ENCODE data around the gene KCNIP3.
"Not testable (repeated sequence)": the region's sequence is repeated elsewhere in the genome, so short reads cannot be mapped to it uniquely, and the experiment has no call there.

Gene KCNIP3

DNA sequence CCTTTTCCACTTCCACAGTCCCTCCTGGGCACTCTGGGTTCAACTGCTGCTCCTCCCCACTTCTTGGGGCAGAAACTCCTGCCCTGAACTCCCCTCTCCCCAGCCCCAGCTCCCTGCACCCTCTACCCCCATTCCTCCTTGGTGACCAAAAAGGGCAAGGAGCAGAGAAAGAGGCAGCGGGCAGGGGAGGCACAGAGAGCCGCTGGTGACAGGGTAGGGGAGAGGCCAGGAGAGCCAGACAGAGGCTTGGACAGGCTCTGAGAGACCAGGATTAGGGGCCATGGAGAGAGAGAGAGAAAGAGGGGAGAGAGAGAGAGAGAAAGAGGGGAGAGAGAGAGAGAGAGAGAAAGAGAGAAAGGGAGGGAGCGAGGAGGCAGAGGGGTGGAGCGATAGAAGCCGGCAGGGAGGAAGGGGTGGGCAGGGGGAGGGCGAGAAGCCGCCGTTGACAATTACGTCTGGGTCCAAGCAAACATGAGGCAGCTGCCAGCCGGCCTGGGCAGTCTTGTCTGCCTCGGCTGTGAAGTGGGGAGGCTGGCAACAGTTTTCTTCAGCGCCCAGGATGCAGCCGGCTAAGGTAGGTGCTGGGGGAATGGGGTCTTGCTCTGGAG, at the start of gene KCNIP3:
Gene KCNIP3 (plus strand): TSS at position 468 of the 608 bp plus-strand sequence. CDS start 92 bp downstream, at position 560.
- DNase-seq: peak; percentile 32

DNA sequence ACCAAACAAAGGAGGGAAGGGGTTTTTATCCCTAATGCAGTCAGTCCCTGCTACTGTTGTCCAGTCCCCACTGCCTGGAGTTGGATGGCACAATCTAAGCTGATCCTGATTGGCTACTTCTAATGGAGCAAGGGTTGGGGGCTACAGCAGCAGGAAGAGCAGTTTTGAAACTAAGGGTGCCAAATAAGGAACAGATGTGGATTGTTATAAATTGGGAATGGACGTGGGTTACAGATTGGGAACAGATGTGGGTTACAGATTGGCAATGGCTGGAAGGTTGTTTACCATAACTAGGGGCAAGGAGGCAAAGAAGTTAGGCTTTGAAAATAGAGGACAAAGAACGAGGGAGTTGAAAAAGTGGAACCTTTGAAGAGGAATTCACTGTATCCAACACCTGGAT, 38.9 kb upstream of the KCNIP3 start:
- no peak for DNase-seq

DNA sequence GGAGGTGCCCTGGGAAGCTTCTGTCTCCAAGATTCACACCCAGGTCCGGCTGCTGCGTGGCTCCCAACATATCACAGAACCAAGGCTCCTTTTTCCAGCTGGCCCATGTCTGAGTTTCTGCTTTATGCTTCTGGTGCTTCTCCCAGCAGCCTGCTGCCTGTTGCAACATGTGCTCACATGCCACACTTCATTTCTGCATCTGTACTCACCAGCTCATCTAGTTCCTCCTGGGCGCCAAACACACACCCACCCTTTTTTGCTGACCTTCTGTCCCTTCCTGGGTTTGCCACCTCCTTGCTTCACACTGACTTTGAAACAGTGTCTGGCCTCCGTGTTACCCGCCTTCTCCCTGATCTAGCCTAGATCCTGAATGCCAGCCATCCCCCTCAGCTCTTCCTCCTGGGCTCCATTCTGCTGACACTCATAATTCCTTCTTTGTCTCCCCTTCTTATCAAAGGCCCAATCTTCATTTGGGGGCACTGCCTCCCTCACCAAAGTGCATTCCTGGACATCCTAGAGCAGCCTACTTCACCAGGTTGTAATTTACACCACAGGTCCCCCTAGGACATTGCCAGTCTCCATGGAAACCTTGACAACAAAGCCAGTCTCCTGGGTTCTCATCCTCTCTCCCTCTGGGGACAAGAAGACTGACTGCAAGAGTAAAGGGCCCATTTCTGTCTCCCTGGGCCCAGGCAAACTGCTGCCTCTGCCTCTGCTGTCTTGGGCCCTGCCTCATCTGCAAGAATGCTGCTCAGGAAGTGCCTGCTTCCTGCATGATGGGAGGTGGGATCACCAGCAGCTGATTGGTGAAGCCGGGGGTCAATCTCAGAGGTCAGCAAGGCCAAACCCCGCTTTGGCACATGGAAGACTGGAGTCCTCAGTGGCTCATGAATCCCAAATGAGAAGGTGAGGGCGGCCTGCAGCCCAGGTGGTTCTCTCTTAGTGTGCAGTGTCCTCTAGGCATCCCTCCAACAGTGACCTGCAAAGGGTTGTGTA, 36.8 kb upstream of the KCNIP3 start:
- DNase-seq: no peak

DNA sequence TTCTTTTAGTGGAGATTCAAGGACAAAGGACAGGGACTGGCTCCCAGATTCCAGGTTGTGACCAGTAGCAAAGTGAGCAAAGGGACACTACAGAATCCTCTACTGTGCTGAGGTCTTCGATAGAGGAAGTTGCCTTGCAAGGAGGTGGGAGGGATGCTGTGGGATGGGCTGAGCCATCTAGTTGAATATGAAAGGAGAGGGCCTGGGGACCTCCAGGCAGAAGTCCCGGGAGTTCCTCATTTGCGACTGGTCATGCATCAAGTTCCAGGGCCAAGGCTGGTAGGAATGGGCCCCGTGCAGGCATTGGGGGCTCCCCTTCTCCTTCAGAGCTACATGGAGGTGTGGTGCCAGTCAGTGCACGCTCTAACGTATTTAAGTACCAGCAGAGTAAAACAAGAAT, 35.5 kb upstream of the KCNIP3 start:
- DNase-seq: no peak

DNA sequence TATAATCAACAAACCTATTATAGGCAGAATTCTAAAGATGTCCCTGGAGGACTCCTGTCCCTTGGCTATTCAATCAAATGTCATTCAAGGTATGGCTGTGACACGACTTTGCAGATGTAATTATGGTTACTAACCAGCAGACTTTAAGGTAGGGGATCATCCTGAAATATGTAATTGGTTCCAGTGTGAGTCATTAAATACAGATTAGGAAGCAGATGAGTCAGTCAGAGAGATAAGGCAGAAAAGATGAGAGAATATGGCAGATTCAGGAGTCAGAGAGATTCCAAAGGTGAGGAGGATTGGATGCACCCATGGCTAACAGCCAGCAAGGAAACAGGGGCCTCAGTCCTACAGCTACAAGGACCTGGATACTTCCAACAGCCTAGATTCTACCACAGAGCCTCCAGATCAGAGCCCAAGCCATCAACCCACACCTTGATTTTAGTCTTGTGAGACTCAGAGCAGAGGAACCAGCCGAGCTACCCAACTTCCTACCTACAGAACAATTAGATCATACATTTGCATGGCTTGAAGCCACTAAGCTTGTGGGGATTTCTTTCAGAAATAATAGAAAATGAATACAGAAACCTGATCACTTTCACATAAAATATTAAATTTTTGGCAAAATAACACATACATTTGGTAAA, 34.1 kb upstream of the KCNIP3 start:
- DNase-seq: no peak

DNA sequence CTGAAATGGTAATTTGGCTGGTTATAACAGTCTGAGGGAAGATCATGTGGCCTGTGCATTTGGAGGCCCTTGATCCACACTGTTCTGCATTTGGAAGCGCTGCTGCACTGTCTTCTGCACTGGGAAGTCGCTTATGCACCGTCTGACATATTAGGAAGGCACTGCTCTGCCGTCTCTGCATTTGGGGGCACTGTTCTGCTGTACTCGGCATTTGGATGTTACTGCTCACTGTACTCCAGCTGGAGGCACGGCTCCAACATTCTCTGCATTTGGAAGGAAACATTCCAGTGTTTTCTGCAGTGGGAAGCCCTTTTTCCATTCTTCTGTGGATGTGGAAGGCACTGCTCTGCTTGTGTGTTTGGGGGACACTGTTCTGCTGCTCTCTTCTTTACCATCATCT, 32.5 kb upstream of the KCNIP3 start:
- no peak for DNase-seq

DNA sequence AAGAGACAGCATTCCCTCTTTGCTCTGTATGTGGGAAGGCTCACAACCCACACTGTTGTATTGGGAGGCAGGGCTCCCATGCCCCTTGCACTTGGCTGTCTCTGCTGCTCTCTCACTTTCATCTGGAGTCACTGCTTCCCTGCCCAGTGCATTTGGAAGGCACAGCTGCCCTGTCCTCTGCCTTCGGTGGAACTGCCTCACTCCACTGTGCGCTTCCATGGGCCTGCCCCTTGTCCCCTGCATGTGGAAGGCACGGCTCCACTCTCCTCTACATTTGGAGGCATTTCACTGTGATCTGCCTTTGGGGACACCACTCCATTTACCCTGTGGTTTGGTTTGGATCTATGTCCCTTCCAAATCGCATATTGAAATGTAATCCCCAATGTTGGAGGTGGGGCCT, 32.0 kb upstream of the KCNIP3 start:
- DNase-seq: no peak

DNA sequence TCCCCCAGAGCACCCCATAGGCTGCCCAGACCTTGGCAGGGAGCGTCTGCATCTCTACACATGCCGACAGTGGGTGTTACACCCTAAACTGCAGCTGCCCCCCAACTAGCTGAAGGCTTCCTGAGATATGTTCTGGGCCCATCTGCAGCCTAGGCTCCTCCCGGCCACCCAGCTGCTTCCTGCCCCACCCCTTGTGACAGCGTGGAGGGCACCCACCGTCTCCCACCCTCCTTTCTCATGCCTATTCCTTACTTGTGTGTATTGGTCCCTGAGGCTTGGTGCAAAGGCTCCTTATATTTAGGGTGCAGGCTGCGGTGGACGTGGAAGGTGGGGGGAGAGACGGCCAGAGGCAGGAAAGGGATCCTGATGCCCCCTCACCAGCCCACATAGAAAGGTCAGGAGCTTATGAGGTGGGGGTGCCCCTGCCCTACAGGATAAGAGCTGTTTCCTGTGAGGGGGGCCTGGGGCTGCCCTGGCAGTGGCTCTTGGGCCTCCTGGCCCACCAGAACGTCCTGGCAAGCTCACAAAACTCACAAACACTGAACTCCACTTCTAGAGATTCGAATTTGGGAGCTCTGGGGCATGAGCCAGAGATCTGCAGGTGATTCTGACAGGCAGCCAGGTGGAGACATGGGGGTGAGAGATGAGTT, 30.2 kb upstream of the KCNIP3 start:
- DNase-seq: no peak

DNA sequence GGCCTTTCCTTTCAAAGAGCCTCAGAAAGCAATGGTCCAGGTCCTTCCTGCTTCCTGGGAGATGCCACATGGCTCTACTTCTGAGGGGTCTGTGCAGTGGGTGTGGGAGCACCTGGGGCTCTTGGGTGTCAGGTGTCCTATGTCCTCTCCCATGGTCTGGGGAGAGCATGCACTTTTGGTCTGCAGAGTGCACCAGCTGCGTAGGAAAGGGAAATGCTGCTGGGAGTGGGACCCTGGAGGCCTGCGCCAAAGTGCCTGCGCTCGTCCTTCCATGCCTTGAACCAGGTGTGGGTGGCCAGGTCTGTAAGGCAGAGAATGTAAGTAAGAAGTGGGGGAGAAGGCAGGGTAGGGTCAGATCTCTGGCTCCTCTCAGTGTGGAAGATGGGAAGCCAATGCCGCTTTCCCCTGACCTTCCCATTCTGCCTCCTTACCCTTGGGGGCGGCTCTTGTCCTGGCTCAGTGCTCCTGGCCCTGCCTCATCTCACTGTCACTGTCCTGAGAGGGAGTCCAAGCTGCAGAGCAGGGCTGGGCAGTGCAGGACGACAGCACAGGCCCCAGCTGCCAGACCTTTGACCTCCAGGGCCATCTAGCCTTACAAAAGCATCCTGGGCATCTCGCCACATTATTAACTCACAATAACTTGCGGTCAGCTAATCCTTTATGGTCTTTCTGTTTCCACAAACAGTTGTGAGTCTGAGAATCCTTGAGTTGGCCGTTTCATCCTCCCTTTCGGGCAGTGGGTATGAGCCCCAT, 29.5 kb upstream of the KCNIP3 start:
- no peak for DNase-seq

DNA sequence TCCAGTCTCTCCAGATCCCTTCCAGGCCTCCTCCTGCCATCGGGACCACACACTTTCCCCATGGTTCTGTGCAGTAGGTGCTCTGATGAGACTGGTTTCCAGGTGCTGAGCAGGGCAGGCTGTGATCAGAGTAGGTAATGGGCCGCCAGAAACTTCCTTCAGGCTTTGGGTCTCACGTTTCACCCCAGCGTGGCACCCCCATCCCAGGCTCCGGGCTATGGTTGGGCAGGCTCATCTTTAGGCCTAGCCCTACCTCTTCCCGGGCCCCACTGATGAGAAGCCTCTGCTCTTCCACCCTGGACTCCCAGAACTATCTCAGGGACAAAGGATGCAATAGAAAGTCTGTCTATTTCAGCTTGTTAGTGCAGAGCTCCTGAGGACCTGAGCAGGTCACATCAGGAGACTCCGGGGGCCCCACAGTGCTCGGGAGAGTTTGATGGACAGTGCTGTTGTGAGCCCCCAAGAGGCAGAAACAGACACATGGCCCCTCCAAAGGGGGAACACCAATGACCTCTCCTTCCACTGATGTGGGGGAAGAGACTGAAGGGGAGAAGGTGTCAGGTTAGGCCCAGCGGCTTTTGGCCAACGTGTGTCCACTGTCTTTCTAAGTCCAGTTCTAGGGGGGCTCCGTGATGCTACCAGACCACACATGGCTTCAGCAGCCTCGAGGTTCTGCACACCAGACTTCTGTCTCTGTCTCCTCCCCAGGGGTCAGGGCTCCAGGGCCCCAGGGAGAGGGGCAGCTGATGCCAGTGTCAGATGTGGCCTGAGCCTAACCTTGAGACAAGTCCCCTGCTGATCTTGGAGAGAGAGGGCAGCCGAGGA, 28.7 kb upstream of the KCNIP3 start:
- no peak for DNase-seq

DNA sequence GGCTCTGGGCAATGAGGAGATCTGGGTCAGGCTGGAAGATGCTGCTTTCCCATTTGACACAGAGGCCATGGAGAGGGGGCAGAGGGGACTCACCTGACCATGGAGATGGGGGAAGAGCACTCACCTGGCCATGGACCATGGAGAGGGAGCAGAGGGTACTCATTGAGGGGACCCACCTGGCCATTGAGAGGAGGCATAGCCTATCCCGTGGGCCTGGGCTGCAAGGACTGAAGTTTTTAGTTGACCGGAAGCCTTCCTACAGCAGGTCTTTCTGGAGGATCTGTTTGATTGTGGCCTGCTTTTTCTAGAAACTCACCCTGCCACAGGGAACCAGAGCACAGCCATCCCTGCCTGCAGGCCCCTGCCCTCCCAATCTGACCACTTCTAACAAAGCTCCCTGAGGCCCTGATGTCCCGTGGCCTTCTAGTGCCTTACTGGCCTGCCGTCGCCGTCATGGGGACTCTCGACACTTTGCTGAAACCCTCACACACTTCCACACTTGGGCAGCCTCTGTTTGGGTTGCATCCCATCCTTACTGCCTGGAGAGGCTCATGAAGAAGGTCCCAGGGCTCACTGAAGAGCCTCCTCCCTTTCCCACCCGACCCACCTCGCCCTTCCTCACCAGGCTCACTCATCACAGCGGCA, 28.0 kb upstream of the KCNIP3 start:
- no peak for DNase-seq

DNA sequence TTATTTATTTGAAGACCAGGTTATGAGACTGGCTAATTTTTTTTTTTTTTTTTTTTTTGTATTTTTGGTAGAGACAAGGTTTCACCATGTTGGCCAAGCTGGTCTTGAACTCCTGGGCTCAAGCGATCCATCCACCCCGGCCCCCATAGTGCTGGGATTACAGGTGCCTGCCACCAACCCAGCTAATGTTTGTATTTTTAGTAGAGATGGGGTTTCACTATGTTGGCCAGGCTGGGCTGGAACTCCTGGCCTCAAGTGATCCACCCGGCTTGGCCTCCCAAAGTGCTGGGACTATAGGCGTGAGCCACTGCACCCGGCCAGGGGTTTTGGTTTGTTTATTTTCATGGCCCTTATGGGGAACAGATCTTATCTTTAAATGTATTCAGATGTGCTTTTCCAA, 27.4 kb upstream of the KCNIP3 start:
- not testable (repeated sequence) for DNase-seq

DNA sequence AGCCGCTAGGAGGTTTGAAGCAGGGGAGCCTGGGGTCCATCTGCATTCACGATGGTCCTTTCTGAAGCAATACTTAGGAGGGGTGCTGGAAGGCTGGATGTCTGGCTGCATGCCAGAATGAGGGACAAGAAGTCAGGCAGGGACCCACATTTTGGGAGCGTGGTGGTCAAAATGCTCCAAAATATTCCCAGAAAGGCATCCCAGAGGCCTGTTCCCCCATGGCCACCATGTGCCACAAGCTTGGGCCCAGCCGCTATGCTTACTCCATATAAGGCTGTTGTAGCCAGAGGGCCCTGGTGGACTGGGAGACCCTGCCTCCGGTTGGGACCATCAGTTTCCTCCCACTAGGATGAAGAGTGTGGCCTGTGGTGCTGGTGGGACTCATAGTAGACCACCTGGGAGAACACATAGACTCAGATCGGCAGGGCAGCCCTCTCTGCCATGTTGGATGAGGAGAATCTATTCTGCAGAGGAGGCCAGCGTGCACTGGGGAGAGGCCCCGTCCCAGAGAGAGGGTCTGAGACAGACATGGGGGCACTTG, 26.5 kb upstream of the KCNIP3 start:
- no peak for DNase-seq

DNA sequence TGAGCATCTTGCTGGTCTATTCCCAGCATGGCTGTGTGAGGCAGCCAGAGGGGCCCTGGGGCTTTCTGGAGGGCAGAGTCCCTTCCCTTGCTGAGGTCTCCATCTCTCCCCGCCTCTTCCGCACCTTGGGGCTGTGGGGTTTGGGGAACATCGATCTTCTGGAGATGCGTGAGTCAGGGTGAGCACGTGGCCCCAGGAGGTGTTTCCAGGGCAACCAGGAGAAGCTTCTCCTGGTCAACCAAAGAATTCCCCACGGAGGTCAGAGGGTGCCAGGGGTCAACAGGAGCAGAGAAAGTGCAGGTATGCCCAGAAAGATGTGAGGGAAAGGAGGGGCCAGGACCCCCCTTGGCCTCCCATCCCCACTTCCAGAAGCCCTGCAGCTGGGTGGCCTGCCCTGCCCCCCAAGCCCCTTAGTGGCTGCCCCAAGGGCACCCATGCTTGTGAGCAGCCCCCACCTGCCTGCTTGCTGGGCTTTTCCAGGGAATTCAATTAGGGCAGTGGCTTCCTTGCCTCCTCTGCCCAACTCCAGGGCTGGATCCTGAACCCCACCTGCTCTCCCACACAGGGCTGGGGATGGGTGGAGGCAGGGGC, 25.7 kb upstream of the KCNIP3 start:
- DNase-seq: no peak

DNA sequence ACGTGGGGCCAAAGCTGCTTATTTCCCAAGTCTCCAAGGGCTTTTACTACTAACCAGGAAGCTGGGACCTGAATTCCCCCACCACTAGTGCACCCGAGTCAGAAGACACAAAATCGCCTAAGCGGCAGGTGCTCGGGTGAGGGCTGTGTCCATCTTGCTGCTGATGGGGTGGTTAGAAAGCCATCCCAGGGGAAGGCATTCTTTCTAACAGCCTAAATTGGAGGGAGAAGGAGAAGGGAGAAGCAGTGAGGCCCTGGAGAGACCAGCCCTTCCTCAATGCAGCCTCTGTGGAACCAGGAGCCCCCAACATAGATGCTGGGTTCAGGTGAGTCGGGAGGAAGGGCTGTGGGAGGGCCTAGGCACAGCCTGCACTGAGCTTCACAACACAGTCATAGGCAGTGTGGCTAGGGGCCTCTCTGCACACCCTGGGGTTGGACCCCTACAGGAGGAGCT, 24.8 kb upstream of the KCNIP3 start:
- no peak for DNase-seq

DNA sequence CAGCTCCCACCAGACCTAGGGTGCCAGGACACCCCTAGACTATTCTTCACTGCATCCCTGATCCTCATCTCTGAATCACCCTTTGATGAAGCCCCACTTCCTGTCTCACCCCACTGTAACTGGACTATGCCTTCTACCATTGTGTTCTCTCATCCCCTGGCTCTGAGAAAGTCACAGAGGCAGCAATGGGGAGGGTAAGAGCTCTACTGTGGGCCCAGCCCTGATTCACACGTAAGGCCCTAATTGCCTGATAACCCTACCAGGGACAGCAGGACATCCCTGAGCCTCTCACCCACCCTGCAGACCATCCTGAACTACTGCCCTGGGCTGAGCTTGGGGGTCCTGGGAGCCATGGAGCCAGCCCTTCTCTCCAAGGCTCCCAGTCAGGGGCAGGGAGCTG, 24.4 kb upstream of the KCNIP3 start:
- DNase-seq: no peak

DNA sequence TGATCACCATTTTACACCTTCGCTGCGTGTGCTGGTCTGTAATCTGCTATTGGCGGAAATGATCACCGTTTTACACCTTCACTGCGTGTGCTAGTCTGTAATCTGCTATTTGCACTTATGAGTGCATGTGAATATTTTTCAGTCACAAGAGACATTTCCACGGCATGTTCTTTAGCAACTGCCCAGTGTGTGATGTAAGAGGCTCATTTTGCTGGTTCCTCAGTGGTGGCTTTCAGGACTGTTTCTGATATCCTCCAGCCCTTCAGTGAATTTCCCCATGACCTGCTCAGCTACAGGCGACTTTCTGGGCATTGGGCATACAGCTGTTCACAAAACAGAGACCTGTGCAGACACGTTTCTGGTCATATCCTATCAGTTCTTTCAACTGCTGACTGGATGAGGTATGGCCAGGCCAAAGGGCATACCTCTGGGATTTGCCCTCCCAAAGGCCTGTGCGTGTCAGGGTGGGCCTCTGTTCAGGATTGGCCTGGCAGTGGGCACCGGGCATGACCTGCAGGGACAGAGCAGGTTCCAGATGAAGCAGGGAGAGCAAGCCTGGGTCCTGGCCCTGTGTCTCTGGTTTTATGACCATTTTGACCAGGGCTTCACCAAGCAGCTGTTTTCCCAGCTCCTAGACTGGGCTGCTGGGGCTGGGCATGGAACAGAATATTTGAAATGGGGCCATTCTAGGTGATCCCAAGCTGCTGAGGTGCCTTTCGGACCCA, 23.4 kb upstream of the KCNIP3 start:
- no peak for DNase-seq

DNA sequence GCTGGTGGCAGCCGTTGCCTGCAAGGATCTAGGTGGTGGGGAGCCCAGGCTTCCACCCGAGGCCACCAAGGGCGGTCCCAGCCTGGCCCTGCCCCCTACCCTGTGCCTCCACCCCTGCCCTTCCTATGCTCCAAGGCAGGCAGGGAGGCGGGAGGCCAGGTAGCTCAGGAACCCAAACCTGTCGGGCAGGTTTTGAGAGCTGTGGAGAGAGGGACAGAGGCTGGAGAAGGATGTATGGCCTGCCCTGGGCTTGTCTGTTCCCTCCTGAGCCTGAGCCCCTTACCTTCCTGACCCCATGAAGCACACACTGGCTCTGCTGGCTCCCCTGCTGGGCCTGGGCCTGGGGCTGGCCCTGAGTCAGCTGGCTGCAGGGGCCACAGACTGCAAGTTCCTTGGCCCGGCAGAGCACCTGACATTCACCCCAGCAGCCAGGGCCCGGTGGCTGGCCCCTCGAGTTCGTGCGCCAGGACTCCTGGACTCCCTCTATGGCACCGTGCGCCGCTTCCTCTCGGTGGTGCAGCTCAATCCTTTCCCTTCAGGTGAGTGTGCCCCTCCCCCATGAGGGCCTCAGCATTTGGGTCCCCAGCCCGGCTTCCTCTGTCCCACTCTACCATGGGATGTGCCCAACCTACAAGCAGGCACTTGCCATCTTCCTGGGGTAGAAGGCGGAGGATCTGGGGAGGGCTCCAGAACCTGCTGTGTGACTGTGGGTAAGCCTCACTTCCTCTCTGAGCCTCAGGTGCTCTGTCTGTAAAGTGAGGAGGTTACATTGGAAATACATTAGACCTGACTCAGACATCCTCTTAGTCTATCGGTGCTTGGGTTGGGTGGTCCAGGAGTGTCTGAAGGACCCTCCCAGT, 22.6 kb upstream of the KCNIP3 start, which contains the start of gene PROM2:
Gene PROM2 (plus strand): TSS at position 159 of the 860 bp plus-strand sequence. CDS start 137 bp downstream, at position 296.
- DNase-seq: no peak
